Natural killer cell (primary cell): ENCODE measurements around the gene PLEKHA8. TPM values are rescaled to one million over a fixed set of nuclear protein-coding genes. Genes with fewer than 3 reads are reported as not detected.

Source experiments
- ATAC-seq, 3 donors: fragments of 150-1000 bp in 2 of 3; fragments of 200-7000 bp in 1 of 3; cut with Tn5 transposase; 1 replicate in 1 of 3; 2 replicates in 2 of 3; pipeline ENCODE4 v1.10.0; 2021; ENCODE audit warnings: mild to moderate bottlenecking in 2 of 3, moderate library complexity in 2 of 3
- DNase-seq, 2 donors: peaks; one replicate each; pipeline versions ENCODE4 v3.0.0 to v3.0.0-alpha.2; 2013 to 2021; ENCODE audit warnings: mixed read lengths in 1 of 2
- H3K27ac ChIP-seq: one replicate; pipeline ENCODE4 v1.5.1; 2013; ENCODE audit warnings: mild to moderate bottlenecking, low read length
- H3K27me3 ChIP-seq: one replicate; pipeline ENCODE4 v1.6.1; 2013; ENCODE audit warnings: low read length; ENCODE audit not compliant: control insufficient read depth, insufficient read depth
- H3K36me3 ChIP-seq: one replicate; pipeline ENCODE4 v1.6.1; 2013; ENCODE audit warnings: low read length; ENCODE audit not compliant: control insufficient read depth, insufficient read depth
- H3K4me1 ChIP-seq: one replicate; pipeline ENCODE4 v1.6.1; 2013; ENCODE audit warnings: low read length; ENCODE audit not compliant: control insufficient read depth, insufficient read depth
- H3K4me3 ChIP-seq: one replicate; pipeline ENCODE4 v1.5.1; 2013; ENCODE audit warnings: low read length
- H3K9me3 ChIP-seq: one replicate; pipeline ENCODE4 v1.6.1; 2013; ENCODE audit warnings: low read length; ENCODE audit not compliant: control insufficient read depth, insufficient read depth
- H3K27ac Mint-ChIP-seq, 2 donors: one replicate each; pipeline ENCODE4 v1.8.0; 2022; ENCODE audit warnings: mild to moderate bottlenecking in 2 of 2, mixed read lengths in 2 of 2, moderate library complexity in 1 of 2
- H3K27me3 Mint-ChIP-seq, 2 donors: one replicate each; pipeline ENCODE4 v1.8.0; 2022; ENCODE audit warnings: low read depth in 2 of 2, mixed read lengths in 2 of 2
- H3K36me3 Mint-ChIP-seq: one replicate; pipeline ENCODE4 v1.8.0; 2022; ENCODE audit warnings: mixed read lengths
- H3K4me1 Mint-ChIP-seq, 2 donors: one replicate each; pipeline ENCODE4 v1.8.0; 2022; ENCODE audit warnings: mixed read lengths in 2 of 2
- H3K4me3 Mint-ChIP-seq: one replicate; pipeline ENCODE4 v1.8.0; 2022; ENCODE audit warnings: mild to moderate bottlenecking, moderate library complexity, mixed read lengths
- H3K9me3 Mint-ChIP-seq, 2 donors: one replicate each; pipeline ENCODE4 v1.8.0; 2022; ENCODE audit warnings: mixed read lengths in 2 of 2
- CTCF ChIP-seq: fragments of 200-600 bp; IDR thresholded peaks from one replicate; pipeline ENCODE4 v1.8.0; 2022; ENCODE audit warnings: antibody characterized with exemption
- WGBS: methylation state at CpG from one replicate; pipeline ENCODE4 v1.1.7; 2013; ENCODE audit warnings: missing lambda C conversion rate; ENCODE audit not compliant: insufficient coverage; 5-methylcytosine and 5-hydroxymethylcytosine counted together
- intact Hi-C: fragments of 100-400 bp; cut with micrococcal nuclease; formaldehyde crosslinking; loops from one replicate; pipeline ENCODE4 v1.14.2; 2022
- total RNA-seq, 4 donors: library from RNA; stranded (reverse); fragments of 120-200 nt in 1 of 4; gene quantifications; one replicate each; pipeline versions ENCODE4 v1.2.3 to v1.2.4, GENCODE V29; 2013 to 2022

PLEKHA8 gene
- total RNA-seq, 3 donors from 2014 or later (not counting 1 experiment from before 2014, with no cell fraction given): 8.7 to 12.8 (median 11.8) TPM

GRCh38 chr7:30170476-30171205 is 142.4 kb downstream of the PLEKHA8 start:
- no peak for TF ChIP-seq CTCF

GRCh38 chr7:30171766-30172447 is 143.7 kb downstream of the PLEKHA8 start:
- Mint-ChIP-seq H3K27me3 (peaks cover 0 to 2% of the 10 kb centered on the region in 2 donors), H3K4me1 (peaks cover 20 to 26% of the 10 kb centered on the region in 2 donors), H3K9me3 (no peaks in the 10 kb centered on the region), H3K4me3 (no peak overlapping the region), H3K27ac (no peak overlapping the region), H3K36me3 (no peaks in the 10 kb centered on the region)
- Histone ChIP-seq H3K4me1 (peaks cover 13% of the 10 kb centered on the region), H3K27me3 (no peaks in the 10 kb centered on the region), H3K9me3 (no peaks in the 10 kb centered on the region), H3K36me3 (no peaks in the 10 kb centered on the region), H3K27ac (no peak overlapping the region), H3K4me3 (no peak overlapping the region)
- TF ChIP-seq CTCF: no peak
- DNase-seq (no peak), ATAC-seq (no peak)
- 85% methylated on average over 9 of the region's 9 CpGs for WGBS
- intact Hi-C loops: no loop called here

More at GRCh38 chr7:30170476-30171205, 142.4 kb downstream of the PLEKHA8 start:
- no peak for ATAC-seq
- intact Hi-C loops: no loop called here
- no peaks in the 10 kb centered on the region for H3K36me3 Mint-ChIP-seq
- no peaks in the 10 kb centered on the region for H3K9me3 Mint-ChIP-seq
- 77% methylated on average over 6 of the region's 6 CpGs for WGBS
- Histone ChIP-seq H3K27me3 (no peaks in the 10 kb centered on the region), H3K36me3 (no peaks in the 10 kb centered on the region), H3K4me3 (no peak overlapping the region), H3K4me1 (peaks cover 1% of the 10 kb centered on the region), H3K27ac (no peak overlapping the region), H3K9me3 (no peaks in the 10 kb centered on the region)
- peaks cover 8 to 13% of the 10 kb centered on the region in 2 donors for H3K4me1 Mint-ChIP-seq
- no peak overlapping the region for H3K4me3 Mint-ChIP-seq
- H3K27ac Mint-ChIP-seq: no peak overlapping the region
- peaks cover 0 to 2% of the 10 kb centered on the region in 2 donors for H3K27me3 Mint-ChIP-seq
- no peak for DNase-seq

- Histone ChIP-seq H3K9me3 (no peaks in the 10 kb centered on the region), H3K36me3 (no peaks in the 10 kb centered on the region), H3K4me3 (no peak overlapping the region), H3K27me3 (no peaks in the 10 kb centered on the region), H3K27ac (no peak overlapping the region), H3K4me1 (peaks cover 18% of the 10 kb centered on the region)
- Mint-ChIP-seq H3K27me3 (peaks cover 0 to 2% of the 10 kb centered on the region in 2 donors), H3K36me3 (no peaks in the 10 kb centered on the region), H3K4me1 (peaks cover 25 to 30% of the 10 kb centered on the region in 2 donors), H3K27ac (no peak overlapping the region), H3K9me3 (no peaks in the 10 kb centered on the region), H3K4me3 (no peak overlapping the region)
- no peak for TF ChIP-seq CTCF
- DNase-seq: no peak
- intact Hi-C loops: no loop called here
- no peak for ATAC-seq
- WGBS: 94% methylated on average over 3 of the region's 3 CpGs
These were observed 144.2 kb downstream of the PLEKHA8 start for GRCh38 chr7:30172451-30172850.
